ENCODE measurements around the gene MYH7. TPM values are rescaled to one million over a fixed set of nuclear protein-coding genes. Genes with fewer than 3 reads are reported as not detected.

The MYH7 gene
- total and polyA plus RNA-seq, 4 donors, result 0.02 to 0.42 (median 0.04) TPM

GRCh38 chr14:23430016-23430722, 5.3 kb downstream of the MYH7 start:
- Histone ChIP-seq H3K36me3 (ENCODE audit: control insufficient read depth in 4 of 4, insufficient read depth in 3 of 4, low read depth in 1 of 4, low read length in 3 of 4) (no peaks in the 10 kb centered on the region), H3K27ac (ENCODE audit: low read depth in 1 of 2, low read length in 2 of 2) (no peak overlapping the region), H3K9ac (ENCODE audit: low read depth in 1 of 2, low read length in 2 of 2) (no peak overlapping the region), H3K27me3 (ENCODE audit: control insufficient read depth in 4 of 4, insufficient read depth in 4 of 4, low read length in 3 of 4) (no peaks in the 10 kb centered on the region), H3K4me1 (ENCODE audit: control insufficient read depth in 4 of 4, insufficient read depth in 4 of 4, low read length in 3 of 4) (no peaks in the 10 kb centered on the region), H3K9me3 (ENCODE audit: control insufficient read depth in 4 of 4, low read length in 3 of 4) (no peaks in the 10 kb centered on the region), H3K4me3 (ENCODE audit: low read depth in 1 of 3, low read length in 3 of 3) (no peak overlapping the region)
- no peak for DNase-seq (ENCODE audit: low spot score)
- 78% methylated on average over 10 of the region's 10 CpGs for WGBS
- TF ChIP-seq MAX (IDR thresholded peaks at IDR 0.05) (no peak), YY1 (IDR thresholded peaks at IDR 0.05) (no peak), NR2F2 (IDR thresholded peaks at IDR 0.05) (no peak), EGR1 (IDR thresholded peaks at IDR 0.05; ENCODE audit: low read depth in 2 of 2) (no peak), CTCF (IDR thresholded peaks at IDR 0.05; ENCODE audit: low read depth, low read length, missing input control) (no peak), GABPA (IDR thresholded peaks at IDR 0.05 in 1 of 2, conservative IDR thresholded peaks at IDR 0.05 in 1 of 2) (no peak), FOXA1 (IDR thresholded peaks at IDR 0.05) (no peak), RXRA (IDR thresholded peaks at IDR 0.05) (no peak), RAD21 (IDR thresholded peaks at IDR 0.05) (no peak), FOXA2 (IDR thresholded peaks at IDR 0.05) (no peak), TAF1 (conservative IDR thresholded peaks at IDR 0.05) (no peak), SP1 (IDR thresholded peaks at IDR 0.05) (no peak), JUND (IDR thresholded peaks at IDR 0.05) (no peak), ATF3 (IDR thresholded peaks at IDR 0.05) (no peak), ZBTB33 (IDR thresholded peaks at IDR 0.05) (no peak), HNF4G (IDR thresholded peaks at IDR 0.05) (no peak)

GRCh38 chr14:23428686-23429495, 6.6 kb downstream of the MYH7 start:
- no peak overlapping the region for H3K9ac ChIP-seq (ENCODE audit: low read depth in 1 of 2, low read length in 2 of 2)
- no peaks in the 10 kb centered on the region for H3K27me3 ChIP-seq (ENCODE audit: control insufficient read depth in 4 of 4, insufficient read depth in 4 of 4, low read length in 3 of 4)
- no peaks in the 10 kb centered on the region for H3K4me1 ChIP-seq (ENCODE audit: control insufficient read depth in 4 of 4, insufficient read depth in 4 of 4, low read length in 3 of 4)
- H3K36me3 ChIP-seq (ENCODE audit: control insufficient read depth in 4 of 4, insufficient read depth in 3 of 4, low read depth in 1 of 4, low read length in 3 of 4), result no peaks in the 10 kb centered on the region
- 85% methylated on average over 13 of the region's 13 CpGs for WGBS
- no peak overlapping the region for H3K27ac ChIP-seq (ENCODE audit: low read depth in 1 of 2, low read length in 2 of 2)
- no peaks in the 10 kb centered on the region for H3K9me3 ChIP-seq (ENCODE audit: control insufficient read depth in 4 of 4, low read length in 3 of 4)
- no peak for DNase-seq (ENCODE audit: low spot score)
- H3K4me3 ChIP-seq (ENCODE audit: low read depth in 1 of 3, low read length in 3 of 3), result no peak overlapping the region
- TF ChIP-seq TAF1 (conservative IDR thresholded peaks at IDR 0.05) (no peak), ATF3 (IDR thresholded peaks at IDR 0.05) (no peak), JUND (IDR thresholded peaks at IDR 0.05) (no peak), SP1 (IDR thresholded peaks at IDR 0.05) (no peak), CTCF (IDR thresholded peaks at IDR 0.05; ENCODE audit: low read depth, low read length, missing input control) (no peak), HNF4G (IDR thresholded peaks at IDR 0.05) (no peak), FOXA2 (IDR thresholded peaks at IDR 0.05) (no peak), FOXA1 (IDR thresholded peaks at IDR 0.05) (no peak), ZBTB33 (IDR thresholded peaks at IDR 0.05) (no peak), NR2F2 (IDR thresholded peaks at IDR 0.05) (no peak), RAD21 (IDR thresholded peaks at IDR 0.05) (no peak), YY1 (IDR thresholded peaks at IDR 0.05) (no peak), EGR1 (IDR thresholded peaks at IDR 0.05; ENCODE audit: low read depth in 2 of 2) (no peak), RXRA (IDR thresholded peaks at IDR 0.05) (no peak)
